Hepatocyte (in vitro differentiated cells): Measurements from ENCODE around the gene KLC4. TPM values are rescaled to one million over a fixed set of nuclear protein-coding genes. Genes with fewer than 3 reads are reported as not detected.

Source experiments
- DNase-seq: peaks from one replicate; pipeline ENCODE4 v3.0.0-alpha.2; 2016; ENCODE audit warnings: low spot score
- H2AFZ ChIP-seq: fragments of 200-600 bp; sonication (generic); 2 replicates; pipeline ENCODE4 v1.6.0; 2016; ENCODE audit warnings: antibody characterized with exemption, mild to moderate bottlenecking
- H3K27ac ChIP-seq: fragments of 200-600 bp; sonication (generic); 2 replicates; pipeline ENCODE4 v1.5.1; 2016; ENCODE audit warnings: mild to moderate bottlenecking
- H3K27me3 ChIP-seq: fragments of 200-600 bp; sonication (generic); 2 replicates; pipeline ENCODE4 v1.6.1; 2016
- H3K36me3 ChIP-seq: fragments of 200-600 bp; sonication (generic); replicated peaks from 2 replicates; pipeline ENCODE4 v1.5.1; 2016; ENCODE audit warnings: low read depth; ENCODE audit not compliant: insufficient read depth
- H3K4me1 ChIP-seq: fragments of 200-600 bp; sonication (generic); 2 replicates; pipeline ENCODE4 v1.5.1; 2016; ENCODE audit warnings: mild to moderate bottlenecking, moderate library complexity; ENCODE audit not compliant: insufficient read depth
- H3K4me2 ChIP-seq: fragments of 200-600 bp; sonication (generic); 2 replicates; pipeline ENCODE4 v1.6.0; 2016
- H3K4me3 ChIP-seq: fragments of 200-600 bp; sonication (generic); 2 replicates; pipeline ENCODE4 v1.5.1; 2016; ENCODE audit warnings: mild to moderate bottlenecking
- H3K79me2 ChIP-seq: fragments of 200-600 bp; sonication (generic); 2 replicates; pipeline ENCODE4 v1.6.0; 2017; ENCODE audit warnings: mild to moderate bottlenecking
- H3K9me2 ChIP-seq: fragments of 200-600 bp; sonication (generic); replicated peaks from 2 replicates; pipeline ENCODE4 v1.6.0; 2017; ENCODE audit warnings: mild to moderate bottlenecking; ENCODE audit not compliant: insufficient read depth
- H3K9me3 ChIP-seq: fragments of 200-600 bp; sonication (generic); 2 replicates; pipeline ENCODE4 v1.5.1; 2016; ENCODE audit warnings: low read depth, mild to moderate bottlenecking
- H4K20me1 ChIP-seq: fragments of 200-600 bp; sonication (generic); 2 replicates; pipeline ENCODE4 v1.6.0; 2016; ENCODE audit warnings: mild to moderate bottlenecking; ENCODE audit not compliant: insufficient read depth, poor library complexity, severe bottlenecking
- EZH2 ChIP-seq: fragments of 200-600 bp; sonication (generic); IDR thresholded peaks from 2 replicates; pipeline ENCODE4 v1.6.1; 2016; ENCODE audit warnings: antibody characterized with exemption, mild to moderate bottlenecking, borderline replicate concordance
- EZH2phosphoT487 ChIP-seq: fragments of 200-600 bp; sonication (generic); IDR thresholded peaks from one replicate; pipeline ENCODE4 v1.6.1; 2018; ENCODE audit warnings: antibody characterized with exemption, mild to moderate bottlenecking, low read depth, moderate library complexity; ENCODE audit not compliant: unreplicated experiment, severe bottlenecking
- WGBS: methylation state at CpG from one replicate; pipeline ENCODE4 v1.1.6; 2016; ENCODE audit warnings: low lambda C conversion rate; ENCODE audit errors: missing lambda C conversion rate; 5-methylcytosine and 5-hydroxymethylcytosine counted together
- polyA plus RNA-seq: library from polyadenylated mRNA; unstranded; fragments of >200 nt; fragmentation: Nextera tagmentation; extraction: Ambion mirVana; gene quantifications from 2 replicates; pipeline ENCODE4 v1.2.1, GENCODE V29; 2016
- total RNA-seq: library from RNA; depleted of rRNA; stranded (reverse); fragments of >200 nt; gene quantifications from 2 replicates; pipeline ENCODE4 v1.2.3, GENCODE V29; 2014
- TF ChIP-seq, protein P1 (sequence below): fragments of 200-600 bp; sonication (generic); IDR thresholded peaks from 2 replicates; pipeline ENCODE4 v1.5.1; 2016; ENCODE audit warnings: antibody characterized with exemption, mild to moderate bottlenecking; ENCODE audit not compliant: poor library complexity

Gene KLC4
- total and polyA plus RNA-seq, 2 experiments from 2014 or later = 67.5 to 73.4 TPM

DNA sequence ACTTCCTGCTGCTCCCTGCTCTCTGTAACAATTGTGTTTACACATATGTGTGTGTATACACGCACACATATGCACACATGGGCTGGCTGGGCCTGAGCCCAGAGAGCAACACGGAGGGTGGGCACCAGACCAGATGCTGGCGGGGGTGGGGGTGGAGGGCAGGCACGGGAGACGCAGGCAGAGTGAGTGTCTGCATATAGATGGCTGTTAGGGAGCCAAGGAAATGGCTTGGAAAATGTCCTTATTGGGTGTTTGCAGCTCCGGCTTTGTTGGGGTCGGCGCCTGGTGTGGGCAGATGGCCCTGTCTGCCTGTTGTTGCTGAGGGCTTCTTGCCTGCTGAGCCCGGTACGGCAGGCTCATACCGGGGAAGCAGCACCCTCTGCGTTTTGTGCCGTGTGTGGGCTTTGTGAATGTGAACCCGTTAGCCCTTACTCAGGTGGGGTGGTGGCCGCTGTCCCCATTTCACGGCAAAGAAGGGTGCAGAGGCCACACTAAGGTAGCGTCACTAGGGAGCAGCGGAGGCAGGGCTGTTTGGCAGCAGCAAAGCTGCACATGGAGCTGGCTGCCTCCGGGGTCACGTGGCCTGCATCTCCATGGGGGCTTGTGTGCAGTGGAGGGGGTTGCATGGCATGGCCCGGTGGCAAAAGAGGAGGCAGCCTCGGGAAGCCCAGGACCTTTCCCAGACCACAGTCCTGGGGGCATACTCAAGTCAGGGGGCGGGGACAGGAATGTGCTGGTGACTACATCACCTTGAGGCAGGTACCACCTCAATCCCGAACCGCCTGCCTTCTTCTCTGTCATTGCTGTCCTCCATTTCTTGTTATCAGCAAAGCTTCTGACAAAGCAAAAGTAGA, 64.3 kb downstream of the KLC4 start:
- peak overlapping the region; percentile 66 for H3K4me2 ChIP-seq
- no peaks in the 10 kb centered on the region for H4K20me1 ChIP-seq
- H3K9me2 ChIP-seq = no peaks in the 10 kb centered on the region
- TF ChIP-seq EZH2phosphoT487 = no peak
- TF ChIP-seq, protein P1, sequence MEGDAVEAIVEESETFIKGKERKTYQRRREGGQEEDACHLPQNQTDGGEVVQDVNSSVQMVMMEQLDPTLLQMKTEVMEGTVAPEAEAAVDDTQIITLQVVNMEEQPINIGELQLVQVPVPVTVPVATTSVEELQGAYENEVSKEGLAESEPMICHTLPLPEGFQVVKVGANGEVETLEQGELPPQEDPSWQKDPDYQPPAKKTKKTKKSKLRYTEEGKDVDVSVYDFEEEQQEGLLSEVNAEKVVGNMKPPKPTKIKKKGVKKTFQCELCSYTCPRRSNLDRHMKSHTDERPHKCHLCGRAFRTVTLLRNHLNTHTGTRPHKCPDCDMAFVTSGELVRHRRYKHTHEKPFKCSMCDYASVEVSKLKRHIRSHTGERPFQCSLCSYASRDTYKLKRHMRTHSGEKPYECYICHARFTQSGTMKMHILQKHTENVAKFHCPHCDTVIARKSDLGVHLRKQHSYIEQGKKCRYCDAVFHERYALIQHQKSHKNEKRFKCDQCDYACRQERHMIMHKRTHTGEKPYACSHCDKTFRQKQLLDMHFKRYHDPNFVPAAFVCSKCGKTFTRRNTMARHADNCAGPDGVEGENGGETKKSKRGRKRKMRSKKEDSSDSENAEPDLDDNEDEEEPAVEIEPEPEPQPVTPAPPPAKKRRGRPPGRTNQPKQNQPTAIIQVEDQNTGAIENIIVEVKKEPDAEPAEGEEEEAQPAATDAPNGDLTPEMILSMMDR = no peak
- no peak for TF ChIP-seq EZH2
- H3K4me3 ChIP-seq = no peak overlapping the region
- 61% methylated on average over 25 of the region's 25 CpGs for WGBS
- H3K4me1 ChIP-seq = peaks cover 75% of the 10 kb centered on the region
- no peak overlapping the region for H2AFZ ChIP-seq
- peak overlapping the region; percentile 94 for H3K27ac ChIP-seq
- H3K27me3 ChIP-seq = no peaks in the 10 kb centered on the region
- H3K36me3 ChIP-seq = no peaks in the 10 kb centered on the region
- H3K79me2 ChIP-seq = peaks cover 76% of the 10 kb centered on the region
- no peaks in the 10 kb centered on the region for H3K9me3 ChIP-seq
- DNase-seq = peak; percentile 52

DNA sequence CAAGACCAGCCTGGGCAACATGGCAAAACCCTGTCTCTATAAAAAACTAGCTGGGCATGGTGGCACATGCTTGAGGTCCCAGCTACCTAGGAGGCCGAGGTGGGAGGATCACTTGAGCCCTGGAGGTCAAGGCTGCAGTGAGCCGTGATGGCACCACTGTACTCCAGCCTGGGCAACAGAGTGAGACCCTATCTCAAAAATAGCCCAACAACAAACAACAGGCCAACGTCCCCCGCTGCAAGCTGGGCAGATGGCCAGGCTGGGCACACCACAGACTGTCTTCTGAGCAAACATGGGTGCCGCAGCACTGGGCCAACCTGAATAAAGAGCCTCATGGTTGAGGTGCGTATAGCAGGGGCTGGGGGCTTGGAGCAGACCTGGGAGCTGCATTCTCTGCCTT, 65.0 kb downstream of the KLC4 start:
- Histone ChIP-seq H3K36me3 (no peaks in the 10 kb centered on the region), H3K79me2 (peaks cover 76% of the 10 kb centered on the region), H3K4me1 (peaks cover 68% of the 10 kb centered on the region), H2AFZ (no peak overlapping the region), H3K27me3 (no peaks in the 10 kb centered on the region), H4K20me1 (no peaks in the 10 kb centered on the region), H3K9me3 (no peaks in the 10 kb centered on the region), H3K27ac (peak overlapping the region; percentile 94), H3K9me2 (no peaks in the 10 kb centered on the region), H3K4me2 (peak overlapping the region; percentile 66), H3K4me3 (no peak overlapping the region)
- no peak for DNase-seq
- WGBS = 92% methylated on average over 6 of the region's 6 CpGs
- TF ChIP-seq EZH2 (no peak), EZH2phosphoT487 (no peak)
- TF ChIP-seq, protein P1 = no peak

Other genes with a start within 250 kb of the KLC4 start
- gene RPL7L1, start 180.0 kb upstream of the KLC4 start, total RNA-seq = 94.9 and 111 TPM in 2 replicates
- 63.0 and 69.5 TPM in 2 replicates for gene RPL7L1, start 180.0 kb upstream of the KLC4 start, polyA plus RNA-seq
- gene PTCRA, start 143.6 kb upstream of the KLC4 start, total RNA-seq = not detected in 2 replicates
- gene PTCRA, start 143.6 kb upstream of the KLC4 start, polyA plus RNA-seq = not detected in 2 replicates
- 53.8 and 71.8 TPM in 2 replicates for gene CNPY3, start 130.2 kb upstream of the KLC4 start, total RNA-seq
- gene CNPY3, start 130.2 kb upstream of the KLC4 start, polyA plus RNA-seq = 137 and 152 TPM in 2 replicates
- gene GNMT, start 98.9 kb upstream of the KLC4 start, total RNA-seq = 4.4 and 6.5 TPM in 2 replicates
- 10.4 and 16.2 TPM in 2 replicates for gene GNMT, start 98.9 kb upstream of the KLC4 start, polyA plus RNA-seq
- gene PEX6, start 80.5 kb upstream of the KLC4 start, total RNA-seq = 32.4 and 39.4 TPM in 2 replicates
- 36.0 and 46.1 TPM in 2 replicates for gene PEX6, start 80.5 kb upstream of the KLC4 start, polyA plus RNA-seq
- 35.2 and 40.2 TPM in 2 replicates for gene PPP2R5D, start 75.1 kb upstream of the KLC4 start, total RNA-seq
- 28.3 and 30.8 TPM in 2 replicates for gene PPP2R5D, start 75.1 kb upstream of the KLC4 start, polyA plus RNA-seq
- gene MEA1, start 45.7 kb upstream of the KLC4 start, total RNA-seq = 72.9 and 73.3 TPM in 2 replicates
- gene MEA1, start 45.7 kb upstream of the KLC4 start, polyA plus RNA-seq = 117 and 127 TPM in 2 replicates
- gene KLHDC3, start 45.4 kb upstream of the KLC4 start, total RNA-seq = 75.5 and 90.5 TPM in 2 replicates
- 92.0 and 99.5 TPM in 2 replicates for gene KLHDC3, start 45.4 kb upstream of the KLC4 start, polyA plus RNA-seq
- 75.8 and 83.2 TPM in 2 replicates for gene RRP36, start 38.0 kb upstream of the KLC4 start, total RNA-seq
- 72.5 and 73.2 TPM in 2 replicates for gene RRP36, start 38.0 kb upstream of the KLC4 start, polyA plus RNA-seq
- 46.1 and 58.2 TPM in 2 replicates for gene CUL7, start 5.8 kb upstream of the KLC4 start, total RNA-seq
- gene CUL7, start 5.8 kb upstream of the KLC4 start, polyA plus RNA-seq = 39.2 and 46.4 TPM in 2 replicates
- 24.7 and 28.8 TPM in 2 replicates for gene MRPL2, start 197 bp upstream of the KLC4 start, total RNA-seq
- 68.4 and 81.8 TPM in 2 replicates for gene MRPL2, start 197 bp upstream of the KLC4 start, polyA plus RNA-seq
- gene PTK7, start 16.7 kb downstream of the KLC4 start, total RNA-seq = 108 and 127 TPM in 2 replicates
- 159 and 162 TPM in 2 replicates for gene PTK7, start 16.7 kb downstream of the KLC4 start, polyA plus RNA-seq
- gene SRF, start 111.6 kb downstream of the KLC4 start, total RNA-seq = 19.1 and 22.0 TPM in 2 replicates
- 7.4 and 9.3 TPM in 2 replicates for gene SRF, start 111.6 kb downstream of the KLC4 start, polyA plus RNA-seq
- gene CUL9, start 122.6 kb downstream of the KLC4 start, total RNA-seq = 13.4 and 26.2 TPM in 2 replicates
- 20.1 and 22.3 TPM in 2 replicates for gene CUL9, start 122.6 kb downstream of the KLC4 start, polyA plus RNA-seq
- 105 and 124 TPM in 2 replicates for gene DNPH1, start 169.8 kb downstream of the KLC4 start, total RNA-seq
- gene DNPH1, start 169.8 kb downstream of the KLC4 start, polyA plus RNA-seq = 136 and 153 TPM in 2 replicates
- gene TTBK1, start 183.8 kb downstream of the KLC4 start, total RNA-seq = 0.36 and 1.1 TPM in 2 replicates
- 0.34 and 0.52 TPM in 2 replicates for gene TTBK1, start 183.8 kb downstream of the KLC4 start, polyA plus RNA-seq
- gene SLC22A7, start 238.6 kb downstream of the KLC4 start, total RNA-seq = 24.3 and 31.5 TPM in 2 replicates
- 18.5 and 40.1 TPM in 2 replicates for gene SLC22A7, start 238.6 kb downstream of the KLC4 start, polyA plus RNA-seq
- gene CRIP3, start 249.2 kb downstream of the KLC4 start, total RNA-seq = 0.80 and 1.6 TPM in 2 replicates
- 1.0 and 1.5 TPM in 2 replicates for gene CRIP3, start 249.2 kb downstream of the KLC4 start, polyA plus RNA-seq